ENCODE measurements around the gene NT5DC3.
A peak's percentile ranks its signal among the peaks of the same experiment; 100 is the strongest.

NT5DC3 gene

DNA sequence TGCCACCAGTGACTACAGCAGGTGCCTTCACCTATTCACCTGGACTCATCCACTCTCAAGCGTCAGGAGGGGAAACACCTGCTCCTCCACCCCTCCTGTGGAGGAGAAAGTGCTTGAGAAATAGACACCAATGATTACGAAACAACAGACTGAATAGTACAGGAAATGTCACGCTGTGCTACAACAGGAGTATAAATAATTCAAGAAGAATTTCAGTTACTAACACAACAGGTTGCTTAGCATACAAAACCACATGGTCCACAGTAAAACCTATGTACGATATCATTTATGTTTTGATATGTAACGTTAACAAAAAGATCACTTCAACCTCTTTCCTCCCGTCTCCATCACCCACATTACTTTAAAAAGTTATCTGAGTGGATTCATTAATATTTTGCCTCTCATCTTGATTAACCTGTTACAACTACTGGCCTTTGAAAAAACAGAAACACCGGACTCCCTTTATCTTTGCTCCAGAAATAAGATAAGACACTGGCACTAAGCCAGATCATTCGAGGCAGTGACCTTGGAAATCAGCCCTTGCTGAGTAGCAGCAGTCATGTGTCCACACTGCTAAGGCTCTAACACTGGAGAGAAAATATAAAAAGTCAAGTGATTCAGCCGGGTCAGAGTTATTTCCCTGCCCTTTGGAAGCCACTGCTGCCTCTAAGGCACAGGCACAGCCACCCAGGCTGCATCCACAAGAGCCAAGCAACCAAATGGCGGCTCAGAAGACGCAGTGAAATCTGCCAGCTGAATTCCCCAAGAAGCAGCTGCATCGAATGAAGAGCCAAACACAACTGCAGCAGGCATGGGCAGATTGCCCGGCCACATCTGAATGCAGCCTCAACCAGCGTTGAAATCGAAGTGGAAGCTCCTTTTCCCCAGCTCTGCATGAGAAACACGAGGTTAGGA, 40.9 kb downstream of the NT5DC3 start:
- Mint-ChIP-seq H3K9me3 (peaks cover 3% of the 10 kb centered on the region), H3K27me3 (no peaks in the 10 kb centered on the region), H3K27ac (no peak overlapping the region), H3K4me1 (ENCODE audit: low read depth) (peaks cover 2% of the 10 kb centered on the region), H3K4me3 (no peak overlapping the region), H3K36me3 (ENCODE audit: low read depth) (peaks cover 72% of the 10 kb centered on the region)
- no peak for DNase-seq

DNA sequence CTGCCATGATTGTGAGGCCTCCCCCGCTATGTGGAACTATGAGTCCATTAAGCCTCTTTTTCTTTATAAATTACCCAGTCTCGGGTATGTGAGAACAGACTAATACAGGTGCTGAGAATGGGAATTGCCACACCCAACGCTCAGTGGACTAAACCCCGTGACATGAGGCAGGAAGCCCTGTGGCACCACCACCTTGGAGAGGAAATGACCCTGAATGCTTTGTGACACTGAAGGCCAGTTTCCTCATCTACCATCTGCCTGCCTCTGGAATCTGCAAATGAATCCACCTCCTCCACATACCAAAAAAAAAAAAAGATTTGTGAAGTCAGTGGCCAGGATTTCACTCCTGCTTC, 41.6 kb downstream of the NT5DC3 start:
- DNase-seq: no peak
- H3K9me3 Mint-ChIP-seq: peaks cover 3% of the 10 kb centered on the region
- no peak overlapping the region for H3K27ac Mint-ChIP-seq
- peaks cover 2% of the 10 kb centered on the region for H3K4me1 Mint-ChIP-seq (ENCODE audit: low read depth)
- no peak overlapping the region for H3K4me3 Mint-ChIP-seq
- peaks cover 74% of the 10 kb centered on the region for H3K36me3 Mint-ChIP-seq (ENCODE audit: low read depth)
- H3K27me3 Mint-ChIP-seq: no peaks in the 10 kb centered on the region

DNA sequence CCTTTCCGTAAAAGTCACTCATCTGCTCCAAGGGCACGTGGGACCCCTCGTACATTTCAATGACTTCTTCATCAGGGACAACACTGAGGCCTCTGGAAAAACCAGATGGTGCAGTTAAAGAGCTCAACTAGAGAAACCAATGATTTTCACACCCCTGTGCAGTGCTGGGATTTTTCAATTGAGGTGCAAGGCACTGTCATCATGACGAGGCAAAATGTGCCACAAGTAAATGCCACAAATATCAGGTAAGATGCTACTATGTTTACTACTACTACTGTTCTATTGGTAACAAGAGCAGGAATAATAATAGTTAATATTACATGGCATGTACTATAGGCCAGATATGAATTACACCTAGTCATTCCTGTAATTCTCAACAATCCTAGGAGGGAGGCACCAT, 42.4 kb downstream of the NT5DC3 start:
- DNase-seq: no peak
- no peaks in the 10 kb centered on the region for H3K27me3 Mint-ChIP-seq
- no peak overlapping the region for H3K4me3 Mint-ChIP-seq
- no peak overlapping the region for H3K27ac Mint-ChIP-seq
- H3K9me3 Mint-ChIP-seq: peaks cover 3% of the 10 kb centered on the region
- H3K4me1 Mint-ChIP-seq (ENCODE audit: low read depth): peaks cover 2% of the 10 kb centered on the region
- peaks cover 77% of the 10 kb centered on the region for H3K36me3 Mint-ChIP-seq (ENCODE audit: low read depth)

DNA sequence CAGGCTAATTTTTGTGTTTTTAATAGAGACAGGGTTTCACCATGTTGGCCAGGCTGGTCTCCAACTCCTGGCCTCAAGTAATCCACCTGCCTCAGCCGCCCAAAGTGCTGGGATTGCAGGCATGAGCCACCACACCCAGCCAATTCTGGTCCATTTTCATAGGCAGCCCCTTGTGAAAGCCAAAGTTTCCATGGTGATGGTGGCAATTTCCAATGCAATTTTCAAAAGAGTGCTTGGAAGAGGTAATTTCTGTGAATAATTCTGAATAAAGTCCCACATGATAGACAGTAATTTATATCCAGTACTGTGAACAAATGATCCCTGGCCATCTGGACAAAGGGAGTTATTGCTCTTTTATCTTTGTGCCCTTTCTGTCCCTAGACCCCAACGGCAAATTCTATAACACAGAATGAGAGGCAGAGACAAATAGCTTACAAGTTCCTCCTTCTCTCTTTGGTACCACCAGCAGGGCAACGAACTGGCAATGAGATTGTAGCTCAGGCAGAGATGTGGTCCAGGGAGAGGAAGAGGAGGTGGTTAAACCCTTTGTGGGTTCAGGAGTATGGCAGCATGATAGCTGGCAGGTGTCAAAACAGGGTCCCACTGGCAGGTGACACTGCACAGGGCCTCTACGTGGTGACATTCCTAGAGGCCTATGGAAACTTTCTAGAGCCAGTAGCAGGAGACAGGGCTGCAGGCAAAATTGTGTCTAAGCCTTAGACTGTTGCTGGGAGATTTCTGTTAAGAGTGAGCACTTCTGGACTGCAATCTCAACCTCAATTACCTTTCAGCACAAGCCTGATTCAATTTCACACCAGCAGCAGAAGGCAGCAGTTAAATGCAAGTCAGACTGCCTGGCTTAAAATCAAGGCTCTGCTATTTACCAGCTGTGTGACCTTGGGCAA, 46.5 kb downstream of the NT5DC3 start:
- Mint-ChIP-seq H3K9me3 (no peaks in the 10 kb centered on the region), H3K27ac (no peak overlapping the region), H3K36me3 (ENCODE audit: low read depth) (peaks cover 74% of the 10 kb centered on the region), H3K4me1 (ENCODE audit: low read depth) (no peaks in the 10 kb centered on the region), H3K27me3 (no peaks in the 10 kb centered on the region), H3K4me3 (no peak overlapping the region)
- DNase-seq: no peak

DNA sequence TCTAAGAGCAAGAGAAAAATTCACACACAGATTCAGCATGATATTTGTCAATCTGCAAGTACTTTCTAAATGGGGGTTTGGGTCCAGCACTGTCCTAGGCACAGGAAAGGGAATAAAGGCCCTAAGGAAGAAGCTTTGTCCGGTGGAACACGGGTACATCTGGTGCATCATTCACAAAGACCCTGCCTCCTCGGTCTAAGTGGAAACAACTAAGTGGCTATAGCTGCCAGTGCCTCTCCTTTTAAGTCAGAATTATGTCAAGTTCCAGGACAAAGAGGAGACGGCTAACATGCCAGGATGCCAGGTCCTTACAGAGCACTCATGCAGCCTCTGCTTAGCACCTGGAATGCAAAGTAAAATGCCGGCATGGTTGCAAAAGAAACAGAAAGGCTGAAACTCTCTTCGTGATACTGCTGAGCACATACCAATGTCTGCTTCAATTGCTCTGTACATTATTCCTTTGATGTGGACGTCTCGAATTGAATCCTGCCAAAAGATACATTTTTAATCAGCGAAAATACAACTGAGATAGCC, 47.5 kb downstream of the NT5DC3 start:
- H3K9me3 Mint-ChIP-seq: no peaks in the 10 kb centered on the region
- H3K27me3 Mint-ChIP-seq: no peaks in the 10 kb centered on the region
- DNase-seq: no peak
- H3K36me3 Mint-ChIP-seq (ENCODE audit: low read depth): peaks cover 75% of the 10 kb centered on the region
- no peak overlapping the region for H3K4me3 Mint-ChIP-seq
- no peaks in the 10 kb centered on the region for H3K4me1 Mint-ChIP-seq (ENCODE audit: low read depth)
- no peak overlapping the region for H3K27ac Mint-ChIP-seq

DNA sequence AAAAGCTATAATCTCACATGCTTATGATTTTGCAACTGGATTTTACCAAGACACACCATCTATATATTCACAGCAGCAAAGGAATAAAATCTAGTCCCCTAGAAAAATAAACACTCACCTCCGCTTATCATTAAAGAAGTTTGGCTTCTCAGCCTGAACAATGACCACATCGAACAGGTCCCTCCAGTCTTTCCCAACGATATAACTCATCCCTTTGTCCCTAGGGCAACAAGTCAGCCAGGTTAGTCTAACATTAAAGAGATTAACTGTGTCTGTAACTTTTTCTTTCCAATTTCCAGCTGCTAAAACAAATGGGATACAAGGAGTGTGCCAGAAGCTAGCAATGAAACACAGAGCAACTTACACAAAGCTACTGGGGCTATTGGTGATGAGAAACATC, 48.0 kb downstream of the NT5DC3 start:
- H3K27ac Mint-ChIP-seq: no peak overlapping the region
- no peaks in the 10 kb centered on the region for H3K27me3 Mint-ChIP-seq
- DNase-seq: no peak
- no peaks in the 10 kb centered on the region for H3K4me1 Mint-ChIP-seq (ENCODE audit: low read depth)
- no peaks in the 10 kb centered on the region for H3K9me3 Mint-ChIP-seq
- H3K4me3 Mint-ChIP-seq: no peak overlapping the region
- H3K36me3 Mint-ChIP-seq (ENCODE audit: low read depth): peaks cover 70% of the 10 kb centered on the region

DNA sequence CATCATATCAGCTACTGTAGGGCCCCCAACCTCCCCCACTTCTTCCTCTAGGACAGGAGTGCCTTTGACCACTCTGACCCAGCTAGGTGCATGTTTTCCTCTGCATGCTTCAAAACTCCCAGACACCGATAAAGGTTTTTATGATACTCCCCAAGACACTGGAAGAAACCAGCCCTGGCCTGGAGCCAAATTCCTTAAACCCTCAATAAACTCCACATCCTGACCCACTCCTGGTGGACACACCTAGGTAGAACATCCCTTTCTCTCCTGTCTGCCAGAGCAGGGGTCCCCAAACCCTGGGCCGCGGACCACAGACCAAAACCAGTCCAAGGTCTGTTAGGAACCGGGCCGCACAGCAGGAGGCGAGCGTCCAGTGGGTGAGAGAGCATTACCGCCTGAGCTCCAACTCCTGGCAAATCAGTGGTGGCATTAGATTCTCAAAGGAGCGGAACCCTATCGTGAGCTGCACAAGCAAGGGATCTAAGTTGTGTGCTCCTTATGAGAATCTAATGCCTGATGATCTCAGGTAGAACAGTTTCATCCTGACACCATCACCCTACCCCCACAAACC, 49.6 kb downstream of the NT5DC3 start:
- Mint-ChIP-seq H3K4me3 (no peak overlapping the region), H3K4me1 (ENCODE audit: low read depth) (no peaks in the 10 kb centered on the region), H3K9me3 (no peaks in the 10 kb centered on the region), H3K36me3 (ENCODE audit: low read depth) (peaks cover 67% of the 10 kb centered on the region), H3K27ac (no peak overlapping the region), H3K27me3 (no peaks in the 10 kb centered on the region)
- no peak for DNase-seq

DNA sequence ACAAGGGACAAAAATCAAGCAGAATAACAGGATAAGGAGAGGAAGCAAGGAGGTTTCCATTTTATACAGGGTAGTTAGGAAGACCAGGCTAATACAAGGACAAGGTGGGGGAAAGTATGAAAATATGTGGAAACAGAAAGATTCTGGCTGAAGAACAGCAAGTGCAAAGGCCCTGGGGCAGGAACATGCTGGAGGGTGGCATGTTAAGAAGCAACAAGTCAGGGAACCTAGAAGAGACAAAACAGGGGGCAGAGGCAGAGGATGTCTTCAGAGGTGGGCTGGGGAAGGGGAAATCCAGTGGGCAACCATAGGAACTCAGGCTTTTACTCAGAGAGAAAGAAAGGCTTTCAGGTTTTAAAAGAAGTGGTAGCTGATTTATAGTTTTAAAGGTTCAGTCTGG, 54.8 kb downstream of the NT5DC3 start:
- peak overlapping the region; percentile 66 for H3K27ac Mint-ChIP-seq
- no peaks in the 10 kb centered on the region for H3K27me3 Mint-ChIP-seq
- DNase-seq: no peak
- H3K4me3 Mint-ChIP-seq: no peak overlapping the region
- H3K9me3 Mint-ChIP-seq: no peaks in the 10 kb centered on the region
- no peaks in the 10 kb centered on the region for H3K4me1 Mint-ChIP-seq (ENCODE audit: low read depth)
- H3K36me3 Mint-ChIP-seq (ENCODE audit: low read depth): peaks cover 64% of the 10 kb centered on the region

DNA sequence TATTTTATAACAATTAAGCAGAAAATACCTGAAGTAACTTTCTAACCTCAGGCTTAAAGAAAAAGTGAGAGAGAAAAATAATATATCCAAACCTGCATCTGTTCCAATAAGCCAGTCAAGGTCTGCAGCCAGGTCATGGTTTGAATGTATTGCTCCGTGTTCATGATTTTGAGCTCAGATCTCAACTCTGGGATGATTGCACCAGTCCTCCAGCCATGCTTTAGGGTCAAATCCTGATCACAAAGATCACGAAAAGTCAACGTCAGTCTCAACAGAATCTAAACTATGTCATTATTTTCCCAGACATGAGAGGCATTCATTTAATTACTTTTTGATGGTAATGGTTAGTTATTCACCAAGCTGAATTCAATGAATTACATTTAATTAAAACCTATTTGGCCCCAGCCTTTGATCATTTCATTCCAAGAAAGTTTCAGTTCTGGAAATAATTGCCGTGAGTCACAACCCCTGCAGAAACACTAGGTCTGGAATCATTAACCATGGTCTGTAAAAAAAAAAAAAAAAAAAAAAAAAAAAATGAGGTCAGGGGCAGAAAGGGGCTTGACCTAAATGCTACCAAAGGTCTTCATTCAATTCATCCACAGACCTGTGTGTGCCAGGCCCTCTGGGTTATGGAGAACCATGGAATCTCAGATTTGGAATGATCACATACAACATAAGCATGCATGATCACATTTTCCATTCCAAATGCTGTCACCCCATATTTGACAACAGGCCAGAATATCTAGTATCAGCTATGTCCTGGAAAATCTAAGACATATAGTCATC, 55.6 kb downstream of the NT5DC3 start:
- no peak overlapping the region for H3K4me3 Mint-ChIP-seq
- H3K36me3 Mint-ChIP-seq (ENCODE audit: low read depth): peaks cover 65% of the 10 kb centered on the region
- H3K9me3 Mint-ChIP-seq: no peaks in the 10 kb centered on the region
- no peaks in the 10 kb centered on the region for H3K4me1 Mint-ChIP-seq (ENCODE audit: low read depth)
- H3K27ac Mint-ChIP-seq: no peak overlapping the region
- no peak for DNase-seq
- H3K27me3 Mint-ChIP-seq: no peaks in the 10 kb centered on the region

DNA sequence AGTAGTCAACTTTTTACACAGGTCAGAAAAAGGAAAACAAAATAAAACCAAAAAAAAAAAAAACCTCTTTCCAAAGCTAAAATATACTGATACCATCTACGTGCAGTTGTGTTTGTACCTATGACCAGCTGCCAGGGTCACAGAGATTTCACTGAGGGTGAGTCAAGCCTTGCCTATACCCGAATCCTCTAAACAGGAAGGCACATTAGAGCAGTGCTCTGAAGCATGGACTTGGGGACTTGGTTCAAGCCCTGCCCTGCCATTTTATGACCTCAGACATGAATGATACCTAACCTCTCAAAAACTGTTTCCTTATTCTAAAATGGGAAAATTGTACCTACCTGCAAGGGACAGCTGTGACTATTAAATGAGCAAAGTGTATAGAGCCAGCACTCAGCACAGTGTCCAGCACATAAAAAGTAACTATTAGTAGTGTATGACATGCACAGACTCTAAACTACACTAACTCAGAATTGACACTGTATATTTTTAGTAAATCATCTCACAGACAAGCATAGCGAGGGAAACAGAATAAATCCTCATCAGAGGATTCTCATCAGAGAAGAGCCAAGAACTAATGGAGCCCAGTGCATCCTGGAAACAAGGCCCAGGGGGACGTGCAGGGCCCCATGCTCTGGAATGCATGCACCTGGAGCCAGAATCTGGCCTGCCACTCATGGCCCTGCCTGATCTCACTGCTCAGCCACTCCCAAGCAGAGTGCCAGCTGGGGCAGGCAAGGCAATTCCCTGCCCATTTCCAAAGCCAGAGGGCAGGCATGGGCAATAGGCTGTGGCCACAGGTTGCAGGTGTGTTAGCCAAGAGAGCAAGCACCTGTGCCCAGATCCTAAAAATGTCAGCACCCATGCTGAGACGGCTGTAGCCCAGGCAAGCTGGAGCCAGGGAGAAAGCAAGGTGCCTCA, 57.0 kb downstream of the NT5DC3 start:
- DNase-seq: no peak
- peaks cover 77% of the 10 kb centered on the region for H3K36me3 Mint-ChIP-seq (ENCODE audit: low read depth)
- H3K27ac Mint-ChIP-seq: no peak overlapping the region
- no peaks in the 10 kb centered on the region for H3K9me3 Mint-ChIP-seq
- no peaks in the 10 kb centered on the region for H3K27me3 Mint-ChIP-seq
- no peaks in the 10 kb centered on the region for H3K4me1 Mint-ChIP-seq (ENCODE audit: low read depth)
- H3K4me3 Mint-ChIP-seq: no peak overlapping the region

DNA sequence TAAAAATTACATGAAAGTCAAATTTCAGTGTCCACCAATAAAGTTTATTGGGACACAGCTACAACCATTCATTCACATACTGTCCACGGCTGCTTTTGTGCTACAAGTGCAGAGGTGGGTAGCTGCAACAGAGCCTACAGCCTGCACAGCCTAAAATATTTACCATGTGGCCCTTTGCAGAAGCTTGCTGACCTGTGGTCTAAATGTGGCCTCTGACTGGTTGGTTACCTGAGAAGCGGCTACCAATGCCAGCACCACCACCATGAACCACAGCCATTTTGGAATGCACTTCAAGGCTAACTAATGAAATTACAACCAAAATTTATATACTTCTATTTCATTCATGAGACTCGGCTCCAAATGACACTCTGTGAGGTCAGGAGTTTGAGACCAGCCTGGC, 58.6 kb downstream of the NT5DC3 start:
- H3K4me1 Mint-ChIP-seq (ENCODE audit: low read depth): no peaks in the 10 kb centered on the region
- H3K9me3 Mint-ChIP-seq: no peaks in the 10 kb centered on the region
- DNase-seq: no peak
- H3K36me3 Mint-ChIP-seq (ENCODE audit: low read depth): peaks cover 83% of the 10 kb centered on the region
- no peak overlapping the region for H3K27ac Mint-ChIP-seq
- H3K27me3 Mint-ChIP-seq: no peaks in the 10 kb centered on the region
- no peak overlapping the region for H3K4me3 Mint-ChIP-seq

DNA sequence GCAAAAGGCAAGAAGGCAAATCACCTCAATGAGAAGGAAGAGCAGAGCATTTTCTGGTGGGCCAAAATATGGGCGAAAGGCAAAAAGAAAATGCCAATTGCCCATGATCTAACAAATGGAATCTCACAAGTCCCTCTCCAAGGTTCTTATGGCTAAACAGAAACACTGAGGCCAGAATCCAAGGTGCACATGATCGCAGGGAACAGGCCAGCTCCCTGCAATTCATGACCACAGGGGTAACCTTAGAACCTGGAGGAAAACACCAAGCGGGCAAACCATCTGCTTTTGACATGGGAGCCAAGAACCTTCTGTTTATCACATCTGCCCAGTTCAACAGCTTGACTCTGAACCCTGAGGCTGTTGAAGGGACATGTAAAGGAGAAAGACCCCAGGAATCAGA, 60.0 kb downstream of the NT5DC3 start:
- no peak overlapping the region for H3K4me3 Mint-ChIP-seq
- no peaks in the 10 kb centered on the region for H3K4me1 Mint-ChIP-seq (ENCODE audit: low read depth)
- no peaks in the 10 kb centered on the region for H3K9me3 Mint-ChIP-seq
- H3K27ac Mint-ChIP-seq: no peak overlapping the region
- H3K36me3 Mint-ChIP-seq (ENCODE audit: low read depth): peaks cover 89% of the 10 kb centered on the region
- no peaks in the 10 kb centered on the region for H3K27me3 Mint-ChIP-seq
- DNase-seq: no peak

DNA sequence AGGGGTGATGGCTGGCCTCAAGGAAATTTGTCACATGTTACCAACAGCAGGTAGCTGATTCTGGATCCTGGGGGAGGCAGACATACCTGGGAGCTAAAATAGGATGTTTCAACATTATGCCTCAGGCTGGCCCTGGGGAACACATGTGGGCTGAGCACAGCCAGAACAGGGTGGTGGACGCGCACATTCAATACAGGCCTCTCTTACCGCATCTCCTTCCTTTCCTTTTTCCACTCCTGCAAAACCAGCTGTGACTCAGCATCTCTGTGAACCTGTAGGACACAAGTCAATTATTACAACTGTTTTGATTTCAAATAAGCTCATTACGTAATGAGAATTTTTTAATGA, 61.0 kb downstream of the NT5DC3 start:
- no peaks in the 10 kb centered on the region for H3K27me3 Mint-ChIP-seq
- no peak for DNase-seq
- H3K4me3 Mint-ChIP-seq: no peak overlapping the region
- H3K36me3 Mint-ChIP-seq (ENCODE audit: low read depth): peaks cover 89% of the 10 kb centered on the region
- no peaks in the 10 kb centered on the region for H3K9me3 Mint-ChIP-seq
- H3K27ac Mint-ChIP-seq: peak overlapping the region; percentile 27
- H3K4me1 Mint-ChIP-seq (ENCODE audit: low read depth): no peaks in the 10 kb centered on the region
